ENCODE measurements around the gene ABCB11. TPM values are rescaled to one million over a fixed set of nuclear protein-coding genes. Genes with fewer than 3 reads are reported as not detected.

The ABCB11 gene
- total RNA-seq, 6 experiments from 2014 or later, result 21.3 to 128 (median 54.8) TPM

- Histone ChIP-seq H3K27ac (peak overlapping the region in 2 of 3 donors; percentile 17 to 26), H3K4me3 (no peak overlapping the region), H3K36me3 (no peaks in the 10 kb centered on the region), H3K9me3 (no peaks in the 10 kb centered on the region), H3K27me3 (no peaks in the 10 kb centered on the region), H3K4me1 (peaks cover 0 to 17% (median 6%) of the 10 kb centered on the region in 4 donors)
- intact Hi-C loops (cut with DNase I), result no loop called here
- DNase-seq (no peak), ATAC-seq (peak; percentile 66 to 74 (median 70))
- no peak for TF ChIP-seq POLR2A (IDR thresholded peaks at IDR 0.05)
- no peak for TF ChIP-seq CTCF (IDR thresholded peaks at IDR 0.05)
Measured at GRCh38 chr2:168894720-168895119, 136.4 kb downstream of the ABCB11 start.

GRCh38 chr2:168894101-168894500, 137.0 kb downstream of the ABCB11 start:
- Histone ChIP-seq H3K4me1 (peaks cover 0 to 17% (median 6%) of the 10 kb centered on the region in 4 donors), H3K36me3 (no peaks in the 10 kb centered on the region), H3K4me3 (no peak overlapping the region), H3K27ac (no peak overlapping the region), H3K27me3 (no peaks in the 10 kb centered on the region), H3K9me3 (no peaks in the 10 kb centered on the region)
- TF ChIP-seq POLR2A (IDR thresholded peaks at IDR 0.05), result no peak
- TF ChIP-seq CTCF (IDR thresholded peaks at IDR 0.05), result no peak
- intact Hi-C loops (cut with DNase I), result no loop called here
- WGBS (ENCODE audit: insufficient coverage, low coverage, low lambda C conversion rate, missing lambda C conversion rate), result 100% methylated on average over 1 of the region's 1 CpG
- DNase-seq (no peak), ATAC-seq (no peak)

- ATAC-seq (no peak), DNase-seq (no peak)
- WGBS (ENCODE audit: insufficient coverage, low coverage, low lambda C conversion rate, missing lambda C conversion rate), result 64% methylated on average over 3 of the region's 3 CpGs
- Histone ChIP-seq H3K36me3 (no peaks in the 10 kb centered on the region), H3K9me3 (no peaks in the 10 kb centered on the region), H3K27me3 (no peaks in the 10 kb centered on the region), H3K4me3 (no peak overlapping the region), H3K4me1 (peaks cover 0 to 17% (median 6%) of the 10 kb centered on the region in 4 donors), H3K27ac (no peak overlapping the region)
- no peak for TF ChIP-seq CTCF (IDR thresholded peaks at IDR 0.05)
- intact Hi-C loops (cut with DNase I), result no loop called here
Measured at GRCh38 chr2:168892327-168892726, 138.8 kb downstream of the ABCB11 start.

GRCh38 chr2:168890006-168890782, 140.9 kb downstream of the ABCB11 start, which contains the start of gene SPC25:
Gene SPC25, minus strand, starts transcription at chr2:168890430. Its CDS starts 911 bp downstream, at chr2:168889519.
- no peaks in the 10 kb centered on the region for H3K27me3 ChIP-seq
- no peak within 1 kb of the TSS for H3K27ac ChIP-seq
- H3K9me3 ChIP-seq, result no peaks in the 10 kb centered on the region
- peaks cover 0 to 11% (median 5%) of the 10 kb centered on the region in 4 donors for H3K4me1 ChIP-seq
- H3K36me3 ChIP-seq, result no peaks in the 10 kb centered on the region
- H3K4me3 ChIP-seq, result peak within 1 kb of the TSS; percentile 40 to 50 (median 47)
- intact Hi-C loops (cut with DNase I), result no loop called here
- TF ChIP-seq POLR2A (IDR thresholded peaks at IDR 0.05) (no peak), CTCF (IDR thresholded peaks at IDR 0.05) (peak in 1 of 4 donors; percentile 9)
- peak; percentile 88 to 92 (median 89) for DNase-seq
- ATAC-seq, result peak; percentile 98 to 99 (median 98)
- under 1% methylated on average over 30 of the region's 38 CpGs for WGBS (ENCODE audit: insufficient coverage, low coverage, low lambda C conversion rate, missing lambda C conversion rate)
